Liver (tissue), 9 donors: Measurements from ENCODE around the gene NFATC1. TPM values are rescaled to one million over a fixed set of nuclear protein-coding genes. Genes with fewer than 3 reads are reported as not detected.

Source experiments
- DNase-seq: peaks from one replicate; pipeline ENCODE4 v3.0.0-alpha.2; 2017; ENCODE audit warnings: low spot score
- H3K27ac ChIP-seq, 2 donors: one replicate each; pipeline ENCODE4 v1.7.0; 2013; ENCODE audit warnings: inconsistent platforms in 2 of 2, low read length in 2 of 2, control low read depth in 1 of 2, low read depth in 1 of 2, mild to moderate bottlenecking in 1 of 2
- H3K27me3 ChIP-seq, 4 donors: one replicate each; pipeline versions ENCODE4 v1.6.1 to v1.7.0; 2013; ENCODE audit warnings: low read length in 3 of 4, inconsistent platforms in 1 of 4, mild to moderate bottlenecking in 1 of 4, moderate library complexity in 1 of 4; ENCODE audit not compliant: control insufficient read depth in 4 of 4, insufficient read depth in 4 of 4
- H3K36me3 ChIP-seq, 4 donors: one replicate each; pipeline versions ENCODE4 v1.6.1 to v1.7.0; 2013; ENCODE audit warnings: low read length in 3 of 4, mild to moderate bottlenecking in 3 of 4, low read depth in 1 of 4, moderate library complexity in 1 of 4; ENCODE audit not compliant: control insufficient read depth in 4 of 4, insufficient read depth in 3 of 4
- H3K4me1 ChIP-seq, 4 donors: one replicate each; pipeline versions ENCODE4 v1.6.1 to v1.7.0; 2013; ENCODE audit warnings: low read length in 3 of 4, mild to moderate bottlenecking in 3 of 4, moderate library complexity in 1 of 4; ENCODE audit not compliant: control insufficient read depth in 4 of 4, insufficient read depth in 4 of 4
- H3K4me3 ChIP-seq, 3 donors: one replicate each; pipeline versions ENCODE4 v1.6.1 to v1.7.0; 2013; ENCODE audit warnings: low read length in 3 of 3, control low read depth in 1 of 3, low read depth in 1 of 3, mild to moderate bottlenecking in 1 of 3
- H3K9ac ChIP-seq, 2 donors: one replicate each; pipeline ENCODE4 v1.7.0; 2013; ENCODE audit warnings: low read length in 2 of 2, mild to moderate bottlenecking in 2 of 2, moderate library complexity in 2 of 2, control low read depth in 1 of 2, low read depth in 1 of 2
- H3K9me3 ChIP-seq, 4 donors: one replicate each; pipeline versions ENCODE4 v1.6.1 to v1.7.0; 2013; ENCODE audit warnings: low read length in 3 of 4; ENCODE audit not compliant: control insufficient read depth in 4 of 4
- ATF3 ChIP-seq: IDR thresholded peaks from 2 replicates; pipeline ENCODE4 v1.6.1; 2016; ENCODE audit warnings: antibody characterized with exemption
- CTCF ChIP-seq: fragments of 150-350 bp; IDR thresholded peaks from 2 replicates; pipeline ENCODE4 v1.5.1; 2017; ENCODE audit warnings: improper control_type of control experiment, low read depth, low read length; ENCODE audit not compliant: missing input control
- EGR1 ChIP-seq, 2 donors: IDR thresholded peaks; 2 replicates each; pipeline ENCODE4 v1.6.1; 2016 to 2018; ENCODE audit warnings: antibody characterized with exemption in 2 of 2, low read depth in 2 of 2
- FOXA1 ChIP-seq: IDR thresholded peaks from 2 replicates; pipeline ENCODE4 v1.6.1; 2016; ENCODE audit warnings: antibody characterized with exemption
- FOXA2 ChIP-seq: IDR thresholded peaks from 2 replicates; pipeline ENCODE4 v1.6.1; 2016; ENCODE audit warnings: antibody characterized with exemption
- HNF4A ChIP-seq, 2 donors: conservative IDR thresholded peaks; 2 replicates each; pipeline ENCODE4 v1.6.1; 2016; ENCODE audit warnings: antibody characterized with exemption in 2 of 2, mild to moderate bottlenecking in 2 of 2
- HNF4G ChIP-seq: IDR thresholded peaks from 2 replicates; pipeline ENCODE4 v1.6.1; 2016; ENCODE audit warnings: antibody characterized with exemption
- MAX ChIP-seq: IDR thresholded peaks from 2 replicates; pipeline ENCODE4 v1.6.1; 2016; ENCODE audit warnings: antibody characterized with exemption
- NR2F2 ChIP-seq: IDR thresholded peaks from 2 replicates; pipeline ENCODE4 v1.6.1; 2016; ENCODE audit warnings: antibody characterized with exemption
- RAD21 ChIP-seq, 2 donors: IDR thresholded peaks; 2 replicates each; pipeline ENCODE4 v1.6.1; 2016; ENCODE audit warnings: antibody characterized with exemption in 2 of 2, mild to moderate bottlenecking in 2 of 2
- SP1 ChIP-seq: IDR thresholded peaks from 2 replicates; pipeline ENCODE4 v1.6.1; 2018; ENCODE audit warnings: antibody characterized with exemption, mild to moderate bottlenecking
- YY1 ChIP-seq: IDR thresholded peaks from 2 replicates; pipeline ENCODE4 v1.6.1; 2016; ENCODE audit warnings: antibody characterized with exemption, mild to moderate bottlenecking
- WGBS: extraction: QIAGEN DNeasy Blood & Tissue Kit; methylation state at CpG from one replicate; pipeline ENCODE4 v1.1.7; 2013; 5-methylcytosine and 5-hydroxymethylcytosine counted together
- polyA plus RNA-seq, 2 donors: library from polyadenylated mRNA; stranded (reverse) in 1 of 2; unstranded in 1 of 2; fragments of 200-250 nt in 1 of 2; fragments of >200 nt in 1 of 2; fragmentation: Nextera tagmentation in 1 of 2; extraction: Ambion mirVana in 1 of 2; gene quantifications; one replicate each; pipeline versions ENCODE4 v1.2.1 to v1.2.3, GENCODE V29; 2013 to 2015
- total RNA-seq, 2 donors: library from RNA; depleted of rRNA; stranded (reverse); fragments of >200 nt; gene quantifications; one replicate each; pipeline ENCODE4 v1.2.3, GENCODE V29; 2014
- donor health status: healthy.
- donor health status: healthy.
- donor health status: healthy.
- donor health status: healthy.
- donor health status: healthy.

Gene NFATC1
- total and polyA plus RNA-seq, 4 donors, result 0.57 to 2.2 (median 1.3) TPM

- TF ChIP-seq CTCF (no peak), FOXA2 (no peak), RAD21 (IDR thresholded peaks at IDR 0.05) (no peak)
These were observed 113.8 kb downstream of the NFATC1 start (continued) for GRCh38 chr18:79509536-79509930.

GRCh38 chr18:79510046-79510685 lies 114.4 kb downstream of the NFATC1 start:
- TF ChIP-seq YY1 (no peak), MAX (no peak), CTCF (no peak), HNF4A (conservative IDR thresholded peaks at IDR 0.05) (no peak), HNF4G (no peak), RAD21 (IDR thresholded peaks at IDR 0.05) (no peak), NR2F2 (no peak)
- no peak overlapping the region for H3K9ac ChIP-seq
- no peaks in the 10 kb centered on the region for H3K27me3 ChIP-seq
- H3K9me3 ChIP-seq, result no peaks in the 10 kb centered on the region
- no peaks in the 10 kb centered on the region for H3K36me3 ChIP-seq
- no peak overlapping the region for H3K27ac ChIP-seq
- H3K4me3 ChIP-seq, result no peak overlapping the region
- DNase-seq, result no peak
- H3K4me1 ChIP-seq, result peaks cover 0 to 12% (median 4%) of the 10 kb centered on the region in 4 donors
- 93% methylated on average over 20 of the region's 20 CpGs for WGBS

- H3K9ac ChIP-seq, result no peak overlapping the region
- H3K27me3 ChIP-seq, result no peaks in the 10 kb centered on the region
- peaks cover 0 to 12% (median 4%) of the 10 kb centered on the region in 4 donors for H3K4me1 ChIP-seq
- H3K36me3 ChIP-seq, result no peaks in the 10 kb centered on the region
- no peak for DNase-seq
- WGBS, result 94% methylated on average over 36 of the region's 36 CpGs
- H3K4me3 ChIP-seq, result no peak overlapping the region
- no peak for TF ChIP-seq FOXA1
- no peak overlapping the region for H3K27ac ChIP-seq
- no peaks in the 10 kb centered on the region for H3K9me3 ChIP-seq
These were observed 115.1 kb downstream of the NFATC1 start for GRCh38 chr18:79510731-79511241.

- no peak overlapping the region for H3K9ac ChIP-seq
- no peak overlapping the region for H3K4me3 ChIP-seq
- TF ChIP-seq NR2F2 (no peak), SP1 (no peak), ATF3 (no peak), HNF4A (conservative IDR thresholded peaks at IDR 0.05) (no peak), EGR1 (IDR thresholded peaks at IDR 0.05; ENCODE audit: low read depth in 2 of 2) (no peak), FOXA1 (no peak)
- no peak for DNase-seq
- H3K27me3 ChIP-seq, result no peaks in the 10 kb centered on the region
- WGBS, result 90% methylated on average over 21 of the region's 21 CpGs
- no peaks in the 10 kb centered on the region for H3K36me3 ChIP-seq
- no peaks in the 10 kb centered on the region for H3K9me3 ChIP-seq
- peaks cover 0 to 12% (median 2%) of the 10 kb centered on the region in 4 donors for H3K4me1 ChIP-seq
- H3K27ac ChIP-seq, result no peak overlapping the region
These were observed 115.5 kb downstream of the NFATC1 start for GRCh38 chr18:79511271-79511670.
